GM12892 (cell line): ENCODE measurements around the gene NOL4L.

Source experiments
- DNase-seq: peaks from one replicate; pipeline ENCODE4 v3.0.0; 2011; ENCODE audit not compliant: insufficient read length
- FAIRE-seq: peaks from 2 replicates; lab custom pipeline; 2011; peaks lifted over from hg19 to GRCh38; lab: Jason Lieb, UNC
- POLR2A ChIP-seq: IDR thresholded peaks from 2 replicates; pipeline ENCODE4 v1.6.1; 2011; ENCODE audit warnings: low read depth, low read length, control low read depth
- POLR2AphosphoS5 ChIP-seq: IDR thresholded peaks from 2 replicates; pipeline ENCODE4 v1.6.1; 2011; ENCODE audit warnings: low read depth, low read length, control low read depth
- TAF1 ChIP-seq: IDR thresholded peaks from 2 replicates; pipeline ENCODE4 v1.6.1; 2011; ENCODE audit warnings: low read depth, mild to moderate bottlenecking, control low read depth, low read length, borderline replicate concordance

NOL4L gene

GRCh38 chr20:32577023-32577422 lies 8.1 kb downstream of the NOL4L start:
- no peak for TF ChIP-seq TAF1
- no peak for TF ChIP-seq POLR2AphosphoS5
- TF ChIP-seq POLR2A: no peak
- FAIRE-seq: no peak

GRCh38 chr20:32576560-32576959 lies 8.6 kb downstream of the NOL4L start:
- DNase-seq (no peak), FAIRE-seq (no peak)
- TF ChIP-seq TAF1 (no peak), POLR2AphosphoS5 (no peak), POLR2A (no peak)

More at GRCh38 chr20:32577023-32577422, 8.1 kb downstream of the NOL4L start:
- no peak for DNase-seq

GRCh38 chr20:32575805-32576204 lies 9.3 kb downstream of the NOL4L start:
- DNase-seq (no peak), FAIRE-seq (no peak)
- TF ChIP-seq POLR2AphosphoS5: no peak
- no peak for TF ChIP-seq TAF1
- TF ChIP-seq POLR2A: no peak

- TF ChIP-seq POLR2AphosphoS5: no peak
- TF ChIP-seq TAF1: no peak
- TF ChIP-seq POLR2A: no peak
- DNase-seq: no peak
- no peak for FAIRE-seq
These were observed 9.9 kb downstream of the NOL4L start for GRCh38 chr20:32575227-32575581.

- DNase-seq: no peak
- TF ChIP-seq POLR2AphosphoS5: no peak
- TF ChIP-seq POLR2A: no peak
- TF ChIP-seq TAF1: no peak
- no peak for FAIRE-seq
These were observed 10.6 kb downstream of the NOL4L start for GRCh38 chr20:32574296-32575226.

GRCh38 chr20:32573167-32573851 lies 11.8 kb downstream of the NOL4L start:
- DNase-seq: no peak
- TF ChIP-seq TAF1 (no peak), POLR2AphosphoS5 (no peak), POLR2A (no peak)
- no peak for FAIRE-seq

GRCh38 chr20:32572271-32572968 lies 12.7 kb downstream of the NOL4L start:
- TF ChIP-seq POLR2A (no peak), POLR2AphosphoS5 (no peak), TAF1 (no peak)
- no peak for DNase-seq
- FAIRE-seq: no peak

GRCh38 chr20:32571566-32571965 lies 13.6 kb downstream of the NOL4L start:
- FAIRE-seq (no peak), DNase-seq (no peak)
- no peak for TF ChIP-seq POLR2AphosphoS5
- no peak for TF ChIP-seq POLR2A
- no peak for TF ChIP-seq TAF1

GRCh38 chr20:32570401-32571190 lies 14.5 kb downstream of the NOL4L start:
- FAIRE-seq (no peak), DNase-seq (no peak)
- TF ChIP-seq TAF1 (no peak), POLR2A (no peak), POLR2AphosphoS5 (no peak)
